NCI-H345 (cell line): ENCODE measurements around the gene EME2.

Experiments used
- DNase-seq: peaks from one replicate; lab custom pipeline; 2025; lab: John Stamatoyannopoulos, UW

EME2 gene

GRCh38 chr16:1745181-1745899, 27.3 kb upstream of the EME2 start:
- no peak for DNase-seq

- DNase-seq: no peak
Measured at GRCh38 chr16:1745900-1746692, 26.5 kb upstream of the EME2 start.

- no peak for DNase-seq
Measured at GRCh38 chr16:1746693-1747195, 25.9 kb upstream of the EME2 start.

- no peak for DNase-seq
Measured at GRCh38 chr16:1747934-1748333, 24.7 kb upstream of the EME2 start.

- no peak for DNase-seq
Measured at GRCh38 chr16:1749152-1750117, 23.2 kb upstream of the EME2 start.

GRCh38 chr16:1751946-1752345, 20.7 kb upstream of the EME2 start:
- no peak for DNase-seq

GRCh38 chr16:1752853-1753252, 19.8 kb upstream of the EME2 start:
- DNase-seq: no peak

GRCh38 chr16:1754204-1754603, 18.4 kb upstream of the EME2 start:
- no peak for DNase-seq

GRCh38 chr16:1757714-1758461, 14.7 kb upstream of the EME2 start:
- no peak for DNase-seq

- DNase-seq: no peak
Measured at GRCh38 chr16:1758923-1759322, 13.7 kb upstream of the EME2 start.

- DNase-seq: no peak
Measured at GRCh38 chr16:1759511-1759910, 13.1 kb upstream of the EME2 start.

- no peak for DNase-seq
Measured at GRCh38 chr16:1760911-1761310, 11.7 kb upstream of the EME2 start.

GRCh38 chr16:1761751-1762150, 10.9 kb upstream of the EME2 start:
- DNase-seq: no peak

GRCh38 chr16:1762196-1762878, 10.3 kb upstream of the EME2 start:
- no peak for DNase-seq

- no peak for DNase-seq
Measured at GRCh38 chr16:1762879-1763520, 9.6 kb upstream of the EME2 start.

GRCh38 chr16:1763521-1764511, 8.8 kb upstream of the EME2 start:
- no peak for DNase-seq

GRCh38 chr16:1764971-1765370, 7.6 kb upstream of the EME2 start:
- no peak for DNase-seq

GRCh38 chr16:1765826-1766225, 6.8 kb upstream of the EME2 start:
- DNase-seq: no peak

- DNase-seq: no peak
Measured at GRCh38 chr16:1766231-1766630, 6.4 kb upstream of the EME2 start.
